GM19025 (cell line): ENCODE data around the gene TNFRSF1B.

Experiments
- ATAC-seq: cut with Tn5 transposase; IDR thresholded peaks from one replicate; pipeline ENCODE4 v1.9.1; 2021; ENCODE audit warnings: mild to moderate bottlenecking, low read depth, moderate library complexity; ENCODE audit not compliant: unreplicated experiment

The TNFRSF1B gene

GRCh38 chr1:12186679-12186985, 19.8 kb downstream of the TNFRSF1B start:
- no peak for ATAC-seq

- no peak for ATAC-seq
Observed at GRCh38 chr1:12188115-12188514, 21.3 kb downstream of the TNFRSF1B start.

GRCh38 chr1:12188657-12189327, 22.0 kb downstream of the TNFRSF1B start:
- ATAC-seq: no peak

DNA sequence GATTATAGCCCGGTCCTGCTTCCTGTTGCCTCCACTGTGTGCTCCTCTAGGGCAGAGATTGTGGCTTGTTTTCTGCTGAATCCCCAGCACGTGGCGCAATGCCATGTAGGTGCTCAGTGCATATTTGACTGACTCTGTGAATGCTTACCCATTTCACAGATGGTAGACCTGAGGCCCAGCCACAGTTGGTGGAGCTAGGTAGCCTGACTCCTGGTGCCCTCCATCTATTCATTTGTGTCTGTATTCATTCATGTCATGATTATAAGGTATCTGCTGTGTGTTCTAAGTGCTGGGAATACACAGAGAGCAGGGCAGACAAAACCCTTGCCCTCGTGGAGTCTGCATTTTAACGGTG, 22.5 kb downstream of the TNFRSF1B start:
- ATAC-seq: no peak

- no peak for ATAC-seq
Observed at GRCh38 chr1:12191242-12192032, 24.6 kb downstream of the TNFRSF1B start.

DNA sequence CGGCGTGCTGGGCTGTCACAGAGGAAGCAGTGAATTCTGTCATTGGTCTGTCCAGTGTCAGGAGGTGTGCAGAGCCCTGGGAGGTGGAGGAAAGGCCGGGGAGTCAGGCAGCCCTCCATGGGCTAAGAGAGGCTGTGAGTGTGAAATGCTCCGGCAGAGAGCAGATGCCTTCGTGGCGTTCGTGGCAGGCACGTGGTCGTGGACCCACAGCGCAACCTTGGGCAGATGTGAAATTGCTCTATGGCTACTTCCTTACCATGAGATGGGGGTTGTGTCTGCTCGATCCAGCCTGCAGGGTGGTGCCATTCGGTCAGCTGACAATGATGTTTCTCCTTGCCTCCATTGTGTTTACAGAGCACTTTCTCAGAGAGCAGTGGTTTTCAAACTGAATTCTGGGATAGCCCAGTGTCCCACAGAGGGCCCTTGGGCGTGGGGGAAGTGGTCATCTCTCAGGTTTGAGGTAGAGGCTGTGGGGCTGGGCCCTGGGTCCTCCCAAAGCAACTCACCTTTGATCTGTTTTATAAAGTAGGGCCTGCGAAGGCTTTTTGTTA, 27.9 kb downstream of the TNFRSF1B start:
- ATAC-seq: no peak

DNA sequence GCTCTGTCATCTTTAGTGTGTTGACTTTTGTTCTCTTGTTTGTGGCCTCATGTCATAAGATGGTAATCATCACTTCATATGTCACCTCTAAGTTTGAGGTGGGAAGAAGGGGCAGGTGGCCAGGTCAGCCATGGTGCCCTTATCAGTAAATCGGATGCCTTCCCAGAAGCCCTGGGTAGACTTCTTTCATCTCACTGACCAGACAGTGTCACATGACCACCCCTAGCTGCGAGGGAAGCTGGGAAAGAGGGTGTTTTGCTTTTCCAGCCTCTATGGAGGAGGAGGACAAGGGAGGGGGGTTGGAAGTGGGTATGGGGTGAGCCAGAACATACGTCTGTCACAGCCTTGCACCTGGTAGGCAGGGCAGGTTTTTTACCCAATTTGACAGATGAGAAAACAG, 28.6 kb downstream of the TNFRSF1B start:
- no peak for ATAC-seq

- ATAC-seq: no peak
Observed at GRCh38 chr1:12196641-12197482, 30.1 kb downstream of the TNFRSF1B start.

DNA sequence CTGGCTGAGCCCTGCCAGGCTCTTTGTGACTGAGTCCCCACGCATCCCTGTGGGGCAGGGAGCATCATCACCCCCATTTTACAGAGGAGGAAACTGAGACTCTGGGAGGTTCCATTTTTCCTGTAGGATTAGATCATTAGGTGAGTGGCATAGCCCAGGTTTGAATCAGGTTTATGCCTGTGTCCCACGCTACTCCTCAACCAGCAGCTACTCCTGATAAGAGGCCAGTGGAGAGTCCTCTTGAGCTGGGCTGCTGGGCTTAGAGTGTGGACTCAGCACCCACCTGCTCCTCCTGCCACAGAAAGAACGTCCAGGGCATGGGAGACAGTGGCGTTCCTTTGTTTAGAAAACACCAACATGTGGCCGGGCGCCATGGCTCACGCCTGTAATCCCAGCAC, 30.7 kb downstream of the TNFRSF1B start:
- no peak for ATAC-seq

- no peak for ATAC-seq
Observed at GRCh38 chr1:12200208-12200607, 33.4 kb downstream of the TNFRSF1B start.

DNA sequence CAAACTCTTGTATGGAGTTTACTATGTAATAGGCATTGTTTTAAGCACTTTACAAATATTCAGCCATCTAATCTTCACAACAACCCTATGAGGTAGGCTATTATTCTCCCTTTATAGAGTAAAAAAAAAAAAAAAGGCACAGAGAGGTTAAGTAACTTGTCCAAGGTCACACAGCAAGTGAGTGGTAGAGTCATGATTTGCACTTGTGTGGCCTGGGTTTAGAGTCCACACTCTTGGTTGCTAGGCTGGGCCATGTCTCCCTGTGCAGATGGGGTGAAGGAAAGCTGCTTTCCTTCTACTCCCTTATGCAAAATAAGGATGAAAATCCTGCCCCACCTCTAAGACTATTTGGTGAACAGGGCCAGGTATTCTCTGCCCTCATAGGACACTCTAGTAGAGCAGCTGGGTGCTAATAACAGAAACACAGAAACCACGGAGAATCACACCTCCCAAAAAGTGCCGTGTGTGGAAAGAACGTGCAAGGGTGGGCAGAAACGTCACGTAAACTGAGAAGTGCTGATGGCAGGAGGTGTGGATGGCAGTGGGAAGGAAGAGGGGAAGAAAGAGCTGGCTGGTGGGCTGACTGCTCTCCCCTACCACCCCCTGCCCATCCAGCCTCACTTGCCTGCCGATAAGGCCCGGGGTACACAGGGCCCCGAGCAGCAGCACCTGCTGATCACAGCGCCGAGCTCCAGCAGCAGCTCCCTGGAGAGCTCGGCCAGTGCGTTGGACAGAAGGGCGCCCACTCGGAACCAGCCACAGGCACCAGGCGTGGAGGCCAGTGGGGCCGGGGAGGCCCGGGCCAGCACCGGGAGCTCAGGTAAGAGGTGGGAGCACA, 34.8 kb downstream of the TNFRSF1B start:
- ATAC-seq: no peak

GRCh38 chr1:12202190-12202497, 35.4 kb downstream of the TNFRSF1B start:
- no peak for ATAC-seq

- ATAC-seq: no peak
Observed at GRCh38 chr1:12202577-12202976, 35.8 kb downstream of the TNFRSF1B start.

DNA sequence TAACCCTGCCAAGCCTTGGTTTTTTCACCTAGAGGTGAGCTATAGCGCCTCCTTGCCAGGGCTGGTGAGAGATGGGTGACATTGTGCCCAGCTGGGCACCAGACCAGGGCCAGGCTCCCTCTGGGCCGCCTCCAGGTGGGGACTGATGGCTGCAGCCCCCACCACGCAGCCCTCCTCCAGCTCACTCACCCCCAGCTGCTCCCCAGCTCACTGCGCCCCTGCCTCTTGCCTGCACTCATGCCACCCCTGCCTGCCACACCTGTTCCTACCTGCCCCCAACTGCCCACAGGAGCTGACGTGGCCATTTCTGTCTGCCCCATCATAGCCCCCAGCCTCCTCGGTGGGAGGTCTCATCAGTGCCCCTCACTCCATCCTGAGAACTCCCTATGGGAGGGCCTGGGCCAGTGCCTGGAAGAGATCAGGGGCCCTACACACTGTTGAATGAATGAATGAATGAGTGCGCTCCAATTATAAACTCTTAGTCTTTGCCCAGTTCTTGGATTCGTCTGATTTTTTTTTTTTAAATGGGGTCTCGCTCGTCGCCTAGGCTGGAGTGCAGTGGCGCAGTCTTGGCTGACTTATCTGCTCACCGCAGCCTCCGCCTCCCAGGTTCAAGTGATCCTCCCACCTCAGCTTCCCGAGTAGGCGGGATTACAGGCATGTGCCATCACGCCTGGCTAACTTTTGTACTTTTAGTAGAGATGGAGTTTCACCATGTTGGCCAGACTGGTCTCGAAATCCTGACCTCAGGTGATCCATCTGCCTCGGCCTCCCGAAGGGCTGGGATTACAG, 36.6 kb downstream of the TNFRSF1B start:
- no peak for ATAC-seq

DNA sequence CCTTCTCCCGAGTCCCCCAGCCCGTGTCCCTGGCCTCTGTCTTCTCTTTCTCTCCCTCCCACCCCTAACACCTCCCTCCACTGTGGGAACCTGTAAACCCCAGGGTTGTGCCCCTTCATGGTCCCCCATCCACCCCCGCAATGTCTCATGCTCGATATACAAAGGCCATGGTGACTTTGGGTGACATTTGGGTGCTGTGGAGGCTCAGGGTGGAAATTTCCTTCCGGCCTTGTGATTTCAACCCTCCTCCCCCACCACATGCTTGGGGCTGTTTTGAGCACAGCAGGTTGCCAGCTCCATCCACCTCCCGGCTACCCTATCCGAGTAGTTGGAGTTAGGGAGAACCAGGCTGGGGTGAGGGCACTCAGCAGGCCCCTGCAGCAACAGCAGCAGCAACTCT, 37.3 kb downstream of the TNFRSF1B start:
- no peak for ATAC-seq

DNA sequence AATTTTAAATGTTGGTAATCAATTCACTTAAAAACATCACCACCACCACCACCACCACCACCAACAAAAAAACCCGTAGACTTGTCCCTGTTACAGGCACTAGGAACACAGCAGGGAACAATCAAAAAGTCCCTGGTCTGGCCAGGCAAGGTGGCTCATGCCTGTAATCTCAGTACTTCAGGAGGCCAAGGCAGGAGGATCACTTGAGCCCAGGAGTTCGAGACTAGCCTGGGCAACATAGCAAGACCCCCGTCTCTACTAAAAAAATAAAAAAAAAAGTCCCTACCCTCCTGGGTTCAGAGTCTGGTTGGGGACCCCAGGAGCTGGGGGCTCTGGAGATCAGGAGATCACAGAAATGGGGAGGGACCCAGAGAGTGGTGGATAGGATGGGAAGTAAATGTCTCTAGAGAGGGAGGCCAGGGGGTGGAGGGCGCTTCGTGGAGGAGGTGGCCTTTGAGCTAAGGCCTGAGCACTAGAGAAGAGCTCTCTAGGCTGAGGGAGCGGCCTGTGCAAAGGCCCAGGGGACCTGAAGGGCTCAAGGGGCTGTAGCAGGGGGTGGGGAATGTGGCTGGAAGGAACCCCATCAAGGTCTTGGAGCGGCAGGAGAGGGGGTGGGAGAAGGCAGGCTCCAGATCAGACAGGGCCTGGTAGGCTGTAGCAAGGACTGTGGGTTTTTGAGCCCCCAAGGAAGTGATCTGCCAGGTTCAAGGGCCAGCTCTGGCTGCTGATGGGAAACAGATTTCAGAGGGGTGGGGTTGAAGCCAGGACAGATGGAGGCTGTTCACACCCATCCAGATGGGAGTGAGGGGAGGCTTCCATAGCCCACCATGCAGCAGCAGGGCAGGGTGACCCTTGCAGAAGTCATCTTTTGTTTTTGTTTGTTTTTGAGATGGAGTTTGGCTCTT, 38.2 kb downstream of the TNFRSF1B start:
- no peak for ATAC-seq

GRCh38 chr1:12206238-12206637, 39.4 kb downstream of the TNFRSF1B start:
- ATAC-seq: no peak

DNA sequence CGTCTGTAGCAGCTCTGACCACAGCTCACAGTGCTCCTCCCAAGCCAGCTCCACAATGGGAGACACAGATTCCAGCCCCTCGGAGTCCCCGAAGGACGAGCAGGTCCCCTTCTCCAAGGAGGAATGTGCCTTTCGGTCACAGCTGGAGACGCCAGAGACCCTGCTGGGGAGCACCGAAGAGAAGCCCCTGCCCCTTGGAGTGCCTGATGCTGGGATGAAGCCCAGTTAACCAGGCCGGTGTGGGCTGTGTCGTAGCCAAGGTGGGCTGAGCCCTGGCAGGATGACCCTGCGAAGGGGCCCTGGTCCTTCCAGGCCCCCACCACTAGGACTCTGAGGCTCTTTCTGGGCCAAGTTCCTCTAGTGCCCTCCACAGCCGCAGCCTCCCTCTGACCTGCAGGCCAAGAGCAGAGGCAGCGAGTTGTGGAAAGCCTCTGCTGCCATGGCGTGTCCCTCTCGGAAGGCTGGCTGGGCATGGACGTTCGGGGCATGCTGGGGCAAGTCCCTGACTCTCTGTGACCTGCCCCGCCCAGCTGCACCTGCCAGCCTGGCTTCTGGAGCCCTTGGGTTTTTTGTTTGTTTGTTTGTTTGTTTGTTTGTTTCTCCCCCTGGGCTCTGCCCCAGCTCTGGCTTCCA, 40.1 kb downstream of the TNFRSF1B start:
- ATAC-seq: no peak
